Kidney capillary endothelial cell (primary cell): ENCODE data around the gene EXOC4.

Experiments
- DNase-seq: peaks from one replicate; pipeline ENCODE4 v3.0.0-alpha.2; 2018; ENCODE audit warnings: low spot score

The EXOC4 gene

GRCh38 chr7:133540096-133540860 lies 287.4 kb downstream of the EXOC4 start:
- no peak for DNase-seq

GRCh38 chr7:133542209-133542780 lies 289.4 kb downstream of the EXOC4 start:
- DNase-seq, result no peak

- no peak for DNase-seq
These were observed 290.8 kb downstream of the EXOC4 start for GRCh38 chr7:133543657-133544056.

GRCh38 chr7:133545618-133546017 lies 292.7 kb downstream of the EXOC4 start:
- DNase-seq, result no peak

GRCh38 chr7:133547981-133548380 lies 295.1 kb downstream of the EXOC4 start:
- no peak for DNase-seq

DNA sequence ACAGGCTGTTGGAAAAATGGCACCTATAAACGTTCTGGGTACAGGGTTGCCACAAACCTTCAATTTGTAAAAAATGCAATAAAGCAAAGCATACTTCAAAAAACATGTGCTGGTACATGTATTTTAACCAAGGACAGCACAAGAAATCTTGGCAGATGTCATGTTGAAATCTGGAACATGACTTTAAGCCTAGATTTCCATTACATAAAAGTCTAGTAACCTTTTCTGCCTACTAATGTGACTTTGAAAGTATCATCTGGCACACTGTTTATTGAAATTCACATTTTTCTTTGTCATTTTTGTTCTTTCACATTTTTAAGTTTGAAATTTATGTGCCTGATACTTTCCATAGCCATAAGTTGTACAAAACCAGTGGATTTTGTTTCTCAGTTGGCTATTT lies 296.8 kb downstream of the EXOC4 start:
- DNase-seq, result no peak

GRCh38 chr7:133550145-133550544 lies 297.3 kb downstream of the EXOC4 start:
- DNase-seq, result no peak

DNA sequence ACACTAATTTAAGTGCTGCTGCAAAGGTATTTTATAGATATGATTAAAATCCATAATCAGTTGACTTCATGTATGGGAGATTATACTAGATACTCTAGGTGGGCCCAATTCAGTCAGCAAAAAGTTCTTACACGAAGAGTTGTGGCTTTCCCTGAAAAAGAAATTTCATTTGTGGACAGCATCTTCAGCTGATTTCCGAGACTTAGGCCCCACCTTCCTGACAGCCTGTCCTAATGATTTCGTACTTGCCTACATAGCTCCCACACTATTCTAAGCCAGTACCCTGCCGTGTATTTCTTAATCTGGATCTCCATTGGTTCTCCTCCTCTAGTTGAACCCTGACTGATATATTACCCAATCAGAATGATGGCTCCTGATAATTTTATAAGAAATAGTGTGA lies 297.9 kb downstream of the EXOC4 start:
- DNase-seq, result no peak

- DNase-seq, result no peak
These were observed 298.6 kb downstream of the EXOC4 start for GRCh38 chr7:133551466-133551865.

GRCh38 chr7:133552079-133552478 lies 299.2 kb downstream of the EXOC4 start:
- DNase-seq, result no peak

- DNase-seq, result no peak
These were observed 301.5 kb downstream of the EXOC4 start for GRCh38 chr7:133554330-133554729.

DNA sequence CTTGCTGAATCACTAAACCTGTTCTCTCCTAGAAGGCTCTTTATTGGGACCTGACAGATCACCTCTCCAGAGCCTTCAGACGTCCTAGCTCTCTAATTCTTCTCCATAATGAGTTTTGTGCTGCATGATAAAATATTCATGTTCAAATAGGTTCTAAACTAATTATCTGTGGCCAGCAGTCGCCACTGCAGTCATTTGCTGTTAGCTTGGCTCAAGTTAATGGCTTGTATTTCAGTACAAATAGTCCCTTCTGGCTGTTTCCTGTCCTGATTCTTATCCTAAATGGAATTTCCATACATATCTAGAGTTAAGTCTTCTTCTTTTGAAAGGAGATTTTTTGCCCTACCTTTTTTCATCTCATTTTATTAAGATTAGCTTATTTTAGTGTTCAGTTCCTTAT lies 303.2 kb downstream of the EXOC4 start:
- DNase-seq, result no peak

DNA sequence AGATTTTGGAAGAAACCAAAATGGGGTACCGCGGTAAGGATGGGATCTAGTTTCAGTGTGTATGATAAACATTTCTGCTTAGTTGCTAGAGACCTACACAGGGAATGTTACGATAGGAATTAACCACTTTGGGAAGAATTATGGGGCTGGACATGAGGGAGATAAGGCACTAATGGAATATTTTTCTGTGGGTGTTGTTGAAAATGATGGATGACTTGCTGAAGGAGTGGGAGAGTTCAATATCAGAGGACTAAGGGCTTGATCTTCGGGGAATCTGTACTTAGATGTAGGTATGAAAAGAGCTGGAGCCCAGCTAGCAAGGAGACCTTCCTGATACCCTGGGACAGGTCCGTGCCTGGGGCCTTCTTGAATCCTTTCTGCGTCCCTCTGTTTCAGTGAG lies 303.7 kb downstream of the EXOC4 start:
- no peak for DNase-seq

GRCh38 chr7:133560900-133561299 lies 308.0 kb downstream of the EXOC4 start:
- DNase-seq, result no peak

DNA sequence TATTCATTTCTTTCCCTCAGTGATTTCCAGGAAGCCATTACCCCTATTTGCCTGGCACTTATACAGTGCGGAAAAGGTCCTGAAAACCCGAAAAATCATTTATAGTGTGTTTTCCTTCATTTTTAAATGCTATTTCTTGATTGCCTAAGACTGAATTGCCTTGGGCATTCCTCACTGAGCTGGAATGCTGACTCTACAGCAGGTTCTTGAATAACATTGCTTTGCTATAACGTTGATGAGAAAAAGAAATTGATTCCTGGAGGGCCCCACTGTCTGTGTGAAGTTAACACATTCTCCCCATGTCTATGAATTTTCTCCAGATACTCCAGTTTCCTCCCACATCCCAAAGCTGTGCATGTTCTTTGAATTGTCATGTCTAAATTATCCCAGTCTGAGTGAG lies 308.5 kb downstream of the EXOC4 start:
- DNase-seq, result no peak

DNA sequence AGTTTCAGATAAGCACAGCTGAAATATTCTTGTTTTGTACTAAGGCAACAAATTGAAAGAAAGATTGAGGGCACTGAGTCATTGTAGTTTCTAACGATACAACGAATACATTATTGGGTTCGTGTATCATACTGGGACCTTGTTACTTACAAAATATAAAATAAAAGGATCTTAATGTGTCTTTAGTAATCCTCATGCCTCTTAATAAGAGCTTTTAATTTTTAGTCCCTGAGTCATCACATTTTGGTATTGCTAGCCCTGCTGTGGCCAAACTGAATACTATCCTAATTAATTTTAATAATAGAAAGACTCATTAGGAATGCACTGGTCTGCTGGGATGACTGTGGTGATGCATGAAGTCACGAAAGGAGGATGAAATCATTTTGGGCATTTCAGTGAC lies 309.7 kb downstream of the EXOC4 start:
- DNase-seq, result no peak

- no peak for DNase-seq
These were observed 310.4 kb downstream of the EXOC4 start for GRCh38 chr7:133563251-133563650.

GRCh38 chr7:133564484-133564883 lies 311.6 kb downstream of the EXOC4 start:
- DNase-seq, result no peak

GRCh38 chr7:133568544-133568943 lies 315.7 kb downstream of the EXOC4 start:
- DNase-seq, result no peak

DNA sequence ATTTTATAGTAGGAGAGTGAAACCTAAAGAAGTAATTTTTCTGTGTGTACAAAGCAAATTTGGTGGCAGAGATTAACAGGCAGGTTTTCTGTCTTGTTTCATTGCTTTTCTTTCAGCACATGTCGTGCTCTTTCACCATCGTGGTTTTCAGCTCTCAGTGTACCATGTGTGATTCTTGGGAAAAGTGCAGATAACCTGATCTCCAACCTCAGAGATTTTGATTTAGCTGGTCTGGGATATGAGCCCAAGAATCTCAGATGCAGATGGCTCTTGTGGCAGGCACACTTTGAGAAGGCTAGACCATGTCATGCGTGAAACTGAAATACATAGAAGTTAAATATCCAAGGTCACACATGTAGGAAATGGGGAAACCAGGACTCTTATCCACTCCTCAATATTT lies 317.4 kb downstream of the EXOC4 start:
- no peak for DNase-seq

DNA sequence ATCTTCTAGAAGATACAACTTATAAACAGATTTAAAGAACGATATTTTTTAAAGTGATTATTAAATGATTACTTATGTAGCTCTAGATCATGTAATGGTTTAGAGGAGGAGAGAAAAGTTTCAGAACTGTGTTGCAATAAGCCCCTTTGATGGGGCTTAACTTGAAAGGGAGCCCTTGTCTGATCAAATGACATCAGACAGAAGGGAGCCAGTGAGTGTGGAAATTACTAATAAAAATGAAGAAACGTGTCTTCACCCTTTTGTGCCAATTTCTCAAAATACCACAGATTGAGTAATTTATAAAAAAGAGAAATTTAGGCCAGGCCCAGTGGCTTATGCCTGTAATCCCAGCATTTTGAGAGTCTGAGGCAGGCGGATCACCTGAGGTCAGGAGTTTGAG lies 318.2 kb downstream of the EXOC4 start:
- no peak for DNase-seq

DNA sequence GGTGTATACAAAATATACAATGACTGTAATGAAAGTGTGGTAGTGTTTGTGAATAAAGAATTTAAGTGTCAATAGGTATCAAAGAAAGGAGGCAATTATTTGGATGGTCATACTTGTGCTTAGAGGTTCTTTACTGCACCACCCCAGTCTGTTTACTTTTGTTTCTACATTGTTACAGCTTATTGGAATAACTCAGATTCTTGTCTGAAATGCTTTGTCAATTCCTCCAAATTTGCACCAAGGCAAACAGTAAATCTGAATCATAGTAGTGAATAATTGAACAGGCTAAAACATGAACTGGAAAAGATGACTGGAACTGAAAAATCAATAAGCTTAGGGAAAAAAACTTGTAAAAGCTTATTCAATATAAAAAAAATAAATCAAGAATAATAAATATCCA lies 319.2 kb downstream of the EXOC4 start:
- no peak for DNase-seq

GRCh38 chr7:133572843-133573242 lies 320.0 kb downstream of the EXOC4 start:
- no peak for DNase-seq
